A673 (cell line): ENCODE results near the gene ABCC10. TPM values are rescaled to one million over a fixed set of nuclear protein-coding genes. Genes with fewer than 3 reads are reported as not detected.

ENCODE experiments used
- BruUV-seq: library from RNA; stranded (reverse); fragments of 400-500 nt; replicated peaks from 2 replicates; lab custom pipeline; 2021; lab: Mats Ljungman, UMichigan
- CTCF ChIA-PET: fragments of 300-600 bp; sonication (Branson Sonifier 250); formaldehyde crosslinking; loops from one replicate; lab custom pipeline; 2022; ENCODE audit warnings: antibody characterized with exemption; lab: Charles Lee
- POLR2A ChIA-PET: fragments of 300-600 bp; sonication (Branson Sonifier 250); formaldehyde crosslinking; loops from one replicate; lab custom pipeline; 2022; ENCODE audit warnings: antibody characterized with exemption; ENCODE audit not compliant: low non-redundant PET; lab: Charles Lee
- DNase-seq: peaks from one replicate; pipeline ENCODE4 v3.0.0-alpha.2; 2015; ENCODE audit warnings: low spot score
- H3K27ac ChIP-seq: fragments of 200-600 bp; sonication (generic); 2 replicates; pipeline ENCODE4 v1.5.1; 2016; ENCODE audit warnings: mixed run types, low read depth, mild to moderate bottlenecking, mixed read lengths, antibody characterized with exemption, low read length; ENCODE audit not compliant: poor library complexity, severe bottlenecking
- H3K27me3 ChIP-seq: fragments of 200-600 bp; sonication (generic); replicated peaks from 2 replicates; pipeline ENCODE4 v1.6.1; 2017; ENCODE audit warnings: mixed run types, low read depth, mild to moderate bottlenecking, mixed read lengths, antibody characterized with exemption, low read length; ENCODE audit not compliant: insufficient read depth, poor library complexity
- H3K36me3 ChIP-seq: fragments of 200-600 bp; sonication (generic); 2 replicates; pipeline ENCODE4 v1.6.1; 2016; ENCODE audit warnings: mixed run types, mild to moderate bottlenecking, mixed read lengths, antibody characterized with exemption, low read length; ENCODE audit not compliant: insufficient read depth, poor library complexity, severe bottlenecking
- H3K4me1 ChIP-seq: fragments of 200-600 bp; sonication (generic); 2 replicates; pipeline ENCODE4 v1.6.1; 2017; ENCODE audit warnings: mixed run types, mild to moderate bottlenecking, mixed read lengths, antibody characterized with exemption, low read length; ENCODE audit not compliant: insufficient read depth, poor library complexity, severe bottlenecking
- H3K4me3 ChIP-seq: fragments of 200-600 bp; sonication (generic); 2 replicates; pipeline ENCODE4 v1.5.1; 2016; ENCODE audit warnings: low read depth, mixed run types, mild to moderate bottlenecking, mixed read lengths, low read length; ENCODE audit not compliant: poor library complexity, severe bottlenecking
- H3K9me3 ChIP-seq: fragments of 200-600 bp; sonication (generic); 2 replicates; pipeline ENCODE4 v1.6.1; 2016; ENCODE audit warnings: mixed run types, low read depth, mild to moderate bottlenecking, mixed read lengths, antibody characterized with exemption, low read length; ENCODE audit not compliant: poor library complexity, severe bottlenecking
- CTCF ChIP-seq: fragments of 300-800, 200-600 bp; sonication (generic); conservative IDR thresholded peaks from 2 replicates; pipeline ENCODE4 v1.5.1; 2017; ENCODE audit warnings: low read depth, mild to moderate bottlenecking, antibody characterized with exemption, low read length, moderate library complexity, mixed read lengths
- EZH2 ChIP-seq: fragments of 200-600 bp; sonication (generic); IDR thresholded peaks from 2 replicates; pipeline ENCODE4 v1.6.1; 2017; ENCODE audit warnings: borderline replicate concordance, low read depth, mild to moderate bottlenecking, mixed read lengths, antibody characterized with exemption, low read length; ENCODE audit not compliant: poor library complexity, severe bottlenecking
- intact Hi-C: fragments of 100-400 bp; cut with micrococcal nuclease; formaldehyde crosslinking; loops from one replicate; pipeline ENCODE4 v1.10.0; 2022; ENCODE audit not compliant: unreplicated experiment
- total RNA-seq: library from RNA; stranded (reverse); gene quantifications from 2 replicates; pipeline ENCODE4 v1.2.3, GENCODE V29; 2021

Gene ABCC10
- total RNA-seq, 1 experiment from 2014 or later, result 46.4 TPM

- BruUV-seq, result no TSS peak
- TF ChIP-seq EZH2, result no peak
- no peak for TF ChIP-seq CTCF
- H3K4me3 ChIP-seq, result no peak overlapping the region
- peaks cover 42% of the 10 kb centered on the region for H3K4me1 ChIP-seq
- CTCF ChIA-PET, result no interaction called here
- no peak overlapping the region for H3K27ac ChIP-seq
- intact Hi-C loops, result no loop called here
- H3K36me3 ChIP-seq, result no peaks in the 10 kb centered on the region
- POLR2A ChIA-PET, result no interaction called here
- no peaks in the 10 kb centered on the region for H3K27me3 ChIP-seq
- DNase-seq, result no peak
- no peaks in the 10 kb centered on the region for H3K9me3 ChIP-seq
Measured at GRCh38 chr6:43490523-43490939, 63.2 kb downstream of the ABCC10 start.

- H3K4me3 ChIP-seq, result peak overlapping the region; percentile 18
- ChIA-PET POLR2A (no interaction called here), CTCF (interaction anchor here (1.1 to 1.6 kb wide), 2 partner anchors 15 to 18 kb away, joined by 3 to 5 read pairs; partner anchors contain the start of gene LRRC73)
- peak overlapping the region; percentile 56 for H3K27ac ChIP-seq
- H3K27me3 ChIP-seq, result no peaks in the 10 kb centered on the region
- no TSS peak for BruUV-seq
- no peaks in the 10 kb centered on the region for H3K9me3 ChIP-seq
- peak; percentile 64 for DNase-seq
- peaks cover 48% of the 10 kb centered on the region for H3K4me1 ChIP-seq
- intact Hi-C loops, result no loop called here
- no peaks in the 10 kb centered on the region for H3K36me3 ChIP-seq
- no peak for TF ChIP-seq CTCF
- TF ChIP-seq EZH2, result no peak
Measured at GRCh38 chr6:43491750-43492661, 64.7 kb downstream of the ABCC10 start.

- TF ChIP-seq EZH2 (no peak), CTCF (no peak)
- peak overlapping the region; percentile 56 for H3K27ac ChIP-seq
- no peaks in the 10 kb centered on the region for H3K27me3 ChIP-seq
- peak overlapping the region; percentile 18 for H3K4me3 ChIP-seq
- BruUV-seq, result no TSS peak
- no peaks in the 10 kb centered on the region for H3K36me3 ChIP-seq
- ChIA-PET POLR2A (no interaction called here), CTCF (interaction anchor here (0.6 to 1.6 kb wide), 3 partner anchors 14 to 17 kb away, joined by 3 to 5 read pairs (median 3); partner anchors contain the start of gene LRRC73)
- H3K4me1 ChIP-seq, result peaks cover 48% of the 10 kb centered on the region
- H3K9me3 ChIP-seq, result no peaks in the 10 kb centered on the region
- DNase-seq, result no peak
- intact Hi-C loops, result no loop called here
Measured at GRCh38 chr6:43492673-43493072, 65.3 kb downstream of the ABCC10 start.
